SH-SY5Y (cell line): ENCODE measurements around the gene SLC1A1.

Experiments
- GATA2 ChIP-seq: IDR thresholded peaks from 2 replicates; pipeline ENCODE4 v1.6.1; 2011; ENCODE audit warnings: mild to moderate bottlenecking, low read depth, low read length
- GATA3 ChIP-seq: IDR thresholded peaks from 2 replicates; pipeline ENCODE4 v1.6.1; 2011; ENCODE audit warnings: low read depth, mild to moderate bottlenecking, low read length, moderate library complexity

GRCh38 chr9:4496497-4496896 is 6.2 kb downstream of the SLC1A1 start:
- TF ChIP-seq GATA3, result no peak
- TF ChIP-seq GATA2, result no peak
